ENCODE data around the gene AP3S2.

- TF ChIP-seq, protein P1, sequence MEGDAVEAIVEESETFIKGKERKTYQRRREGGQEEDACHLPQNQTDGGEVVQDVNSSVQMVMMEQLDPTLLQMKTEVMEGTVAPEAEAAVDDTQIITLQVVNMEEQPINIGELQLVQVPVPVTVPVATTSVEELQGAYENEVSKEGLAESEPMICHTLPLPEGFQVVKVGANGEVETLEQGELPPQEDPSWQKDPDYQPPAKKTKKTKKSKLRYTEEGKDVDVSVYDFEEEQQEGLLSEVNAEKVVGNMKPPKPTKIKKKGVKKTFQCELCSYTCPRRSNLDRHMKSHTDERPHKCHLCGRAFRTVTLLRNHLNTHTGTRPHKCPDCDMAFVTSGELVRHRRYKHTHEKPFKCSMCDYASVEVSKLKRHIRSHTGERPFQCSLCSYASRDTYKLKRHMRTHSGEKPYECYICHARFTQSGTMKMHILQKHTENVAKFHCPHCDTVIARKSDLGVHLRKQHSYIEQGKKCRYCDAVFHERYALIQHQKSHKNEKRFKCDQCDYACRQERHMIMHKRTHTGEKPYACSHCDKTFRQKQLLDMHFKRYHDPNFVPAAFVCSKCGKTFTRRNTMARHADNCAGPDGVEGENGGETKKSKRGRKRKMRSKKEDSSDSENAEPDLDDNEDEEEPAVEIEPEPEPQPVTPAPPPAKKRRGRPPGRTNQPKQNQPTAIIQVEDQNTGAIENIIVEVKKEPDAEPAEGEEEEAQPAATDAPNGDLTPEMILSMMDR (IDR thresholded peaks at IDR 0.05) = no peak
- TF ChIP-seq, protein P2, sequence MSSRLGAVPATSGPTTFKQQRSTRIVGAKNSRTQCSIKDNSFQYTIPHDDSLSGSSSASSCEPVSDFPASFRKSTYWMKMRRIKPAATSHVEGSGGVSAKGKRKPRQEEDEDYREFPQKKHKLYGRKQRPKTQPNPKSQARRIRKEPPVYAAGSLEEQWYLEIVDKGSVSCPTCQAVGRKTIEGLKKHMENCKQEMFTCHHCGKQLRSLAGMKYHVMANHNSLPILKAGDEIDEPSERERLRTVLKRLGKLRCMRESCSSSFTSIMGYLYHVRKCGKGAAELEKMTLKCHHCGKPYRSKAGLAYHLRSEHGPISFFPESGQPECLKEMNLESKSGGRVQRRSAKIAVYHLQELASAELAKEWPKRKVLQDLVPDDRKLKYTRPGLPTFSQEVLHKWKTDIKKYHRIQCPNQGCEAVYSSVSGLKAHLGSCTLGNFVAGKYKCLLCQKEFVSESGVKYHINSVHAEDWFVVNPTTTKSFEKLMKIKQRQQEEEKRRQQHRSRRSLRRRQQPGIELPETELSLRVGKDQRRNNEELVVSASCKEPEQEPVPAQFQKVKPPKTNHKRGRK (CRISPR knock-in tag; IDR thresholded peaks at IDR 0.05; ENCODE audit: borderline replicate concordance) = no peak
- no peak for TF ChIP-seq CBFB (CRISPR knock-in tag; IDR thresholded peaks at IDR 0.05; ENCODE audit: low read depth)
- no peak for TF ChIP-seq MAX (CRISPR knock-in tag; IDR thresholded peaks at IDR 0.05)
- no peak for TF ChIP-seq ARID4B (CRISPR knock-in tag; IDR thresholded peaks at IDR 0.05; ENCODE audit: borderline replicate concordance)
- TF ChIP-seq, protein P3, sequence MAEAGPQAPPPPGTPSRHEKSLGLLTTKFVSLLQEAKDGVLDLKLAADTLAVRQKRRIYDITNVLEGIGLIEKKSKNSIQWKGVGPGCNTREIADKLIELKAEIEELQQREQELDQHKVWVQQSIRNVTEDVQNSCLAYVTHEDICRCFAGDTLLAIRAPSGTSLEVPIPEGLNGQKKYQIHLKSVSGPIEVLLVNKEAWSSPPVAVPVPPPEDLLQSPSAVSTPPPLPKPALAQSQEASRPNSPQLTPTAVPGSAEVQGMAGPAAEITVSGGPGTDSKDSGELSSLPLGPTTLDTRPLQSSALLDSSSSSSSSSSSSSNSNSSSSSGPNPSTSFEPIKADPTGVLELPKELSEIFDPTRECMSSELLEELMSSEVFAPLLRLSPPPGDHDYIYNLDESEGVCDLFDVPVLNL (CRISPR knock-in tag; IDR thresholded peaks at IDR 0.05; ENCODE audit: borderline replicate concordance, low read depth) = no peak
- no peak for TF ChIP-seq SP1 (CRISPR knock-in tag; conservative IDR thresholded peaks at IDR 0.05)
- no peak for TF ChIP-seq NR2C2 (CRISPR knock-in tag; IDR thresholded peaks at IDR 0.05)
- TF ChIP-seq, protein P4, sequence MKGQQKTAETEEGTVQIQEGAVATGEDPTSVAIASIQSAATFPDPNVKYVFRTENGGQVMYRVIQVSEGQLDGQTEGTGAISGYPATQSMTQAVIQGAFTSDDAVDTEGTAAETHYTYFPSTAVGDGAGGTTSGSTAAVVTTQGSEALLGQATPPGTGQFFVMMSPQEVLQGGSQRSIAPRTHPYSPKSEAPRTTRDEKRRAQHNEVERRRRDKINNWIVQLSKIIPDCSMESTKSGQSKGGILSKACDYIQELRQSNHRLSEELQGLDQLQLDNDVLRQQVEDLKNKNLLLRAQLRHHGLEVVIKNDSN (CRISPR knock-in tag; IDR thresholded peaks at IDR 0.05) = no peak
- TF ChIP-seq NR1H2 (CRISPR knock-in tag; IDR thresholded peaks at IDR 0.05) = no peak
- no peak for TF ChIP-seq ETV6 (CRISPR knock-in tag; IDR thresholded peaks at IDR 0.05)
- TF ChIP-seq TEAD4 (CRISPR knock-in tag; IDR thresholded peaks at IDR 0.05) = no peak
Observed at GRCh38 chr15:89780601-89781000, 113.2 kb downstream of the AP3S2 start.
